ENCODE results near the gene SPACA5. TPM values are rescaled to one million over a fixed set of nuclear protein-coding genes. Genes with fewer than 3 reads are reported as not detected.
"Not testable (repeated sequence)": the region's sequence is repeated elsewhere in the genome, so short reads cannot be mapped to it uniquely, and the experiment has no call there.

Gene SPACA5
- total RNA-seq, 2 experiments from 2014 or later = not detected

- POLR2A ChIA-PET = no interaction called here
- CTCF ChIA-PET (ENCODE audit: unreplicated experiment) = no interaction called here
These were observed 18.8 kb downstream of the SPACA5 start for GRCh38 chrX:48025561-48025960.

DNA sequence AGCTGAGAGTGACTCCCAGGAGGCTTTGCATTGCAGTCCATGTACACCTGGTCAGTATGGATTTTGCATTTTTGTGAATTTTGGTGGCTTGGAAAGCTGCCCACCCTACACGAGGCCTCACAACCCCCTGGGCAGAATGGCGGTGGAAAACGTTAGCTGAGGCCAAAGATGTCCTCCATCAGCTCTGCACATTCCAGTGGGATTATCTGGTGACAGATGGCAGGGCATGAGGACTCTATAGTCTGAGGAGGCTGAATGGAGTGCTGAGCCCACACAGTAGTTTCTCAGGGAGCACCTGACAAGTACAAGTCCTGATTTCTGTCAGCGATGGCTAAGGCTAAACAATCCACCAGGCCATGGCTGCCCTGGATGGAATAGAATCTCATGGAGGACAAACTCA, 20.8 kb downstream of the SPACA5 start:
- H3K36me3 ChIP-seq (ENCODE audit: insufficient read depth, low read length); H3K9me2 ChIP-seq (ENCODE audit: insufficient read depth, low read length); H3K4me1 ChIP-seq (ENCODE audit: insufficient read depth, low read length, poor library complexity, severe bottlenecking); H3K27ac ChIP-seq (ENCODE audit: low read depth, low read length, poor library complexity, severe bottlenecking); H3K4me2 ChIP-seq (ENCODE audit: low read length); H3K79me2 ChIP-seq (ENCODE audit: insufficient read depth, low read depth, low read length); DNase-seq (ENCODE audit: low spot score); H2AFZ ChIP-seq (ENCODE audit: low read length); H4K20me1 ChIP-seq (ENCODE audit: insufficient read depth, low read length); BruUV-seq (replicated peaks); POLR2A ChIA-PET; H3K9me3 ChIP-seq (ENCODE audit: low read length); H3K4me3 ChIP-seq (ENCODE audit: low read depth, low read length, poor library complexity, severe bottlenecking): not testable (repeated sequence)
- intact Hi-C loops (cut with micrococcal nuclease; ENCODE audit: unreplicated experiment) = loop anchor here (2.0 to 10.0 kb wide), 5 partner anchors 69 to 530 kb away; partner anchors contain the start of genes ELK1 and UXT
- CTCF ChIA-PET (ENCODE audit: unreplicated experiment) = interaction anchor here (0.6 to 1.1 kb wide), 2 partner anchors 191 to 196 kb away, joined by 3 read pairs; no protein-coding TSS in a partner anchor

More at GRCh38 chrX:48025561-48025960, 18.8 kb downstream of the SPACA5 start:
- H3K4me3 ChIP-seq (ENCODE audit: low read depth, low read length, poor library complexity, severe bottlenecking) = no peak overlapping the region
- TF ChIP-seq, protein P1, sequence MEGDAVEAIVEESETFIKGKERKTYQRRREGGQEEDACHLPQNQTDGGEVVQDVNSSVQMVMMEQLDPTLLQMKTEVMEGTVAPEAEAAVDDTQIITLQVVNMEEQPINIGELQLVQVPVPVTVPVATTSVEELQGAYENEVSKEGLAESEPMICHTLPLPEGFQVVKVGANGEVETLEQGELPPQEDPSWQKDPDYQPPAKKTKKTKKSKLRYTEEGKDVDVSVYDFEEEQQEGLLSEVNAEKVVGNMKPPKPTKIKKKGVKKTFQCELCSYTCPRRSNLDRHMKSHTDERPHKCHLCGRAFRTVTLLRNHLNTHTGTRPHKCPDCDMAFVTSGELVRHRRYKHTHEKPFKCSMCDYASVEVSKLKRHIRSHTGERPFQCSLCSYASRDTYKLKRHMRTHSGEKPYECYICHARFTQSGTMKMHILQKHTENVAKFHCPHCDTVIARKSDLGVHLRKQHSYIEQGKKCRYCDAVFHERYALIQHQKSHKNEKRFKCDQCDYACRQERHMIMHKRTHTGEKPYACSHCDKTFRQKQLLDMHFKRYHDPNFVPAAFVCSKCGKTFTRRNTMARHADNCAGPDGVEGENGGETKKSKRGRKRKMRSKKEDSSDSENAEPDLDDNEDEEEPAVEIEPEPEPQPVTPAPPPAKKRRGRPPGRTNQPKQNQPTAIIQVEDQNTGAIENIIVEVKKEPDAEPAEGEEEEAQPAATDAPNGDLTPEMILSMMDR (conservative IDR thresholded peaks at IDR 0.05; ENCODE audit: low read length) = peak; percentile 78
- no peak for TF ChIP-seq EZH2phosphoT487 (IDR thresholded peaks at IDR 0.05; ENCODE audit: borderline replicate concordance, low read depth, low read length)
- intact Hi-C loops (cut with micrococcal nuclease; ENCODE audit: unreplicated experiment) = loop anchor here (1.0 to 10.0 kb wide), 3 partner anchors 171 to 528 kb away; partner anchors contain the start of genes ELK1 and UXT
- no peak overlapping the region for H3K4me2 ChIP-seq (ENCODE audit: low read length)
- BruUV-seq (replicated peaks) = no TSS peak
- no peaks in the 10 kb centered on the region for H3K9me2 ChIP-seq (ENCODE audit: insufficient read depth, low read length)
- no peaks in the 10 kb centered on the region for H3K36me3 ChIP-seq (ENCODE audit: insufficient read depth, low read length)
- no peaks in the 10 kb centered on the region for H3K4me1 ChIP-seq (ENCODE audit: insufficient read depth, low read length, poor library complexity, severe bottlenecking)
- H3K9me3 ChIP-seq (ENCODE audit: low read length) = no peaks in the 10 kb centered on the region
- no peaks in the 10 kb centered on the region for H4K20me1 ChIP-seq (ENCODE audit: insufficient read depth, low read length)
- no peak overlapping the region for H2AFZ ChIP-seq (ENCODE audit: low read length)
- H3K79me2 ChIP-seq (ENCODE audit: insufficient read depth, low read depth, low read length) = no peaks in the 10 kb centered on the region
- peak; percentile 76 for DNase-seq (ENCODE audit: low spot score)
- H3K27ac ChIP-seq (ENCODE audit: low read depth, low read length, poor library complexity, severe bottlenecking) = no peak overlapping the region

DNA sequence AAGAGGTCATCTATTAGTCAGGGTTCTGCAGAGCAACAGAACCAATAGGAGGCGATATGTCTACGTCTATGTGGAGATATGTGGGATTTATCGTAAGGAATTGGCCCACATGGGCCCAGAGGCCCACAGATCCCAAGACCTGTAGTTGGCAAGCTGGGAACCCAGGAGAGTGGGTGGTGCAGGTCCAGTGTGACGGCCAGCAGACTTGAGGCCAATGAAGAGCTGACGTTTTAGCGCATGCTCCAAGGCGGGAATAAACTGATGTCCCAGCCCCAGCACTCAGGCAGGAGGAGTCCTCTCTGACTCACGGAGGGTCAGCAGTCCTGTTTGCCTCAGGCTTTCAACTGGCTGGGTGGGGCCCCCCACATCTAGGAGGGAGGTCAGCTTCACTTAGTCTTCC, 21.3 kb downstream of the SPACA5 start:
- ChIA-PET CTCF (ENCODE audit: unreplicated experiment) (no interaction called here), POLR2A (no interaction called here)
- Histone ChIP-seq H3K79me2 (ENCODE audit: insufficient read depth, low read depth, low read length) (no peaks in the 10 kb centered on the region), H3K4me2 (ENCODE audit: low read length) (no peak overlapping the region), H2AFZ (ENCODE audit: low read length) (no peak overlapping the region), H3K9me3 (ENCODE audit: low read length) (no peaks in the 10 kb centered on the region), H3K9me2 (ENCODE audit: insufficient read depth, low read length) (no peaks in the 10 kb centered on the region), H3K4me3 (ENCODE audit: low read depth, low read length, poor library complexity, severe bottlenecking) (no peak overlapping the region), H3K36me3 (ENCODE audit: insufficient read depth, low read length) (no peaks in the 10 kb centered on the region), H3K4me1 (ENCODE audit: insufficient read depth, low read length, poor library complexity, severe bottlenecking) (no peaks in the 10 kb centered on the region), H3K27ac (ENCODE audit: low read depth, low read length, poor library complexity, severe bottlenecking) (no peak overlapping the region), H4K20me1 (ENCODE audit: insufficient read depth, low read length) (no peaks in the 10 kb centered on the region)
- no peak for DNase-seq (ENCODE audit: low spot score)
- no TSS peak for BruUV-seq (replicated peaks)
- TF ChIP-seq, protein P1 (conservative IDR thresholded peaks at IDR 0.05; ENCODE audit: low read length) = no peak
- no peak for TF ChIP-seq EZH2phosphoT487 (IDR thresholded peaks at IDR 0.05; ENCODE audit: borderline replicate concordance, low read depth, low read length)
- intact Hi-C loops (cut with micrococcal nuclease; ENCODE audit: unreplicated experiment) = loop anchor here (5.0 to 10.0 kb wide), 2 partner anchors 373 to 531 kb away; partner anchors contain the start of genes ELK1 and UXT

Measured in OCI-LY7 (cell line).